ENCODE results near the gene TMEM156. TPM values are rescaled to one million over a fixed set of nuclear protein-coding genes. Genes with fewer than 3 reads are reported as not detected.
"Not testable (repeated sequence)": the region's sequence is repeated elsewhere in the genome, so short reads cannot be mapped to it uniquely, and the experiment has no call there.

TMEM156 gene
- total RNA-seq, 1 donor from 2014 or later, result 0.92 TPM

GRCh38 chr4:38993683-38994082, 38.5 kb downstream of the TMEM156 start:
- no peak for DNase-seq (ENCODE audit: low read depth, low spot score)

DNA sequence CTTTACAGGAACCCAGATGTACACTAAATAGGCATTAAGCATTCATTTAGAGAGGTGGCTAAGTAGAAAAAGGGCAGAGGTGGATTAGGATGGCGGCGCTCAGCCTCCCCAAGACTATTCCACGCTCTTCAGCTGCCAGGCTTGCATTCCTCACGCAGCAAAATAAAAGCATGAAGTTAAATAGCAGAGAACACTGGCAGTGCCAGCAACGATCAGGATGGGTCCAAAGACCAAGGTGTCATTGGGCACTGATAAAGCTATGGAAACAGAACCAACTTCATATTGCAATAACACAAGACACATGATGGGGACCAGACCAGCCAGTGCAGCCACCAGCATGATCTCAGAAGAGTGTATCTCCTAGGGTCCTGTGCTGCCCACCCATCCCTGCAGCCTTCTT, 42.0 kb downstream of the TMEM156 start:
- no peak for DNase-seq (ENCODE audit: low read depth, low spot score)

DNA sequence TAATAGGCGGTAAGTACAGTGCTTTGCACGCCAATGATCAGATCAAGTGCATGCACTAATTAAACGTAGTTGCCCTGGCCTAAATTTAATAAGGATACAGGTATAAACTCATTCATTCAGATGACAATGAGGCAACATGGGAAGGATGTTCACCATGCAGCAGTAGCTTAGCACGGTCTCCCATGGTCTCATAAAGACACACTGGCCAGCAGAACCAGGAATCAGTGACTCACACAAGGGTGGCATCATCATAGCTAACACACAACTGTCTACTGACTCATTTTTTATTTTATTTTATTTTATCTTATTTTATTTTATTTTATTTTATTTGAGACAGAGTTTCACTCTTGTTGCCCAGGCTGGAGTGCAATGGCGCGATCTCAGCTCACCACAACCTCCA, 42.7 kb downstream of the TMEM156 start:
- DNase-seq (ENCODE audit: low read depth, low spot score), result no peak

- DNase-seq (ENCODE audit: low read depth, low spot score), result not testable (repeated sequence)
Observed at GRCh38 chr4:38988353-38988752, 43.9 kb downstream of the TMEM156 start.

GRCh38 chr4:38987491-38987890, 44.7 kb downstream of the TMEM156 start:
- no peak for DNase-seq (ENCODE audit: low read depth, low spot score)

DNA sequence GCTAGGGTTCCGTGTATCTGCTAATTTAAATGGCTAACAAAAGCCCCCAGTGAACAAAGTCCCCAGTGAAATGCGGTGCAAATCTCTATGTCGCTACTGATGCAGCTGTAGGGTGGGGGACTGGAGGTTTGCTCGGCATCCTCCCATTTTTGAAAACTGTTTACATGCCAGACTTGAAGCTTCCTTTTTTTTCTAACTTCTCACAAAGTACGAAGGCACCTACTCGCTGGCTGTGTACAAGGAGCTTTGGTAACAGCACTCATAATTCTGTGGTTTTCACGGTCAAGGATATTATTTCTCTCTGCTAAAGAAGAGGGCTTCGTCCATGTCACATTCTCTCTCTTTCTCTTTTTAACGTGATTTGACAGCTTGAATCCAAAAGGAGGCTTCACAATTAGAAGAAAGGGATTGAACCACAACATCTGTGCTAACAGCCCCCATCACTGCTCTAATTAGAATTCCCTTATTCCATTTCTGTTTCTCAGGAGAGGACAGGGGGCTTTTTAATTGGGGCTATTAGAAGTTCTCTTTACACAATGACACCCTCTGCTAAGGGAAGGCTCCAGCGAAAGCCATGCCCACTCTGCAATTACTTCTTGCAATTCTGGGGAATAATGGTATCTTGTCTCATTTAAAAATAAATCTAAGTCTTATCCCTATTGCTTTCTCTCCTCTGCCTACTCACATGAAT, 46.7 kb downstream of the TMEM156 start:
- DNase-seq (ENCODE audit: low read depth, low spot score), result no peak

DNA sequence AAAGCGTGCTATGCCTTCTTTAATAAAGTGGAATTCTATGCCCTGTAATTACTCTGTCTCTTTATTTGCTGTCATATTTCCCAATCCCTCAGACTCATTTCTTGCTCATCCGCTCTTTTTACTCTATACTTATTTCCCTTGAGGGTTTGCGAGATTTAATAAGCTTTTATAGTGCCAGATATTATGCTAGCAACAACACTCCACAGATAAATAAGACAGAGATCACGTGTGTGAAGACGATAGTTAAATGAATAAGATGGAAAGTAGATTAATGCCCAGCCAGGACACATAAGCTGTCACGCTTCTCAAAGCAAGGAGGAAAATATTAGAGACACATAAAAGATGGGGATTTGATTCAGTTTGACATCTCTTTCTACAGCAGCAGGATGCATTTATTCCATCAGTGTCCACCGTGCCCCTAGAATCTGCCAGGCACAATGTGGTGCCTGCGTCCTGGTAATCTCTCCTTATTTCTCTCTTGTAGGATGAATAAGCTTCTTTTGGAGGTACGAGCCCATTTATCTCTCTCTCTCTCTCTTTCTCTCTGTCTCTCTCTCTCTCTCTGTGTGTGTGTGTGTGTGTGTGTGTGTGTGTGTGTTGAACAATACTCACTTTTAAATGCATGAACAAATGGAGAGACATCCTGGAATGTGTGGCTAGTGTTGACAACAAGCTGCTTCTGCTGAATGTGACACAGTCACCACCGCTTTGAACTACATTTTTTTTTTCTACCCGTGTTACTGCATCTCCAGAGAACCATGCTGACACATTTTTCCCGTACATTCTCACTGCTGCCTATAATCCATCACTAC, 48.2 kb downstream of the TMEM156 start:
- no peak for DNase-seq (ENCODE audit: low read depth, low spot score)

DNA sequence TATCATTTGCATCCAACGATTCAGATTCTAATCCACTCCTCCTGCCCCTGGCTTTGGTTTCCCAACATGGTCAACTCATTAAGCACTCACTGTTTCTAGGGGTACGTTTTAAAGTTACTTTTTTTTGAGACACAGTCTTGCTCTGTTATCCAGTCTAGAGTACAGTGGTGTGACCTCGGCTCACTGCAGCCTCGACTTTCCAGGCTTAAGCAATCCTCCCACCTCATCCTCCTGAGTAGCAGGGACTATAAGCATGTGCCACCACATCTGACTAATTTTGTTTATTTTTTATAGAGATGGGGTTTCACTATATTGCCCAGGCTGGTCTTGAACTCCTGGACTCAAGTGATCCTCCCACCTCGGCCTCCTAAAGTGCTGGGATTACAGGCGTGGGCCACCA, 48.9 kb downstream of the TMEM156 start:
- DNase-seq (ENCODE audit: low read depth, low spot score), result no peak

GRCh38 chr4:38982361-38983095, 49.7 kb downstream of the TMEM156 start:
- no peak for DNase-seq (ENCODE audit: low read depth, low spot score)

GRCh38 chr4:38980903-38981676, 51.1 kb downstream of the TMEM156 start:
- peak; percentile 17 for DNase-seq (ENCODE audit: low read depth, low spot score)

GRCh38 chr4:38979511-38980230, 52.5 kb downstream of the TMEM156 start:
- no peak for DNase-seq (ENCODE audit: low read depth, low spot score)

- no peak for DNase-seq (ENCODE audit: low read depth, low spot score)
Observed at GRCh38 chr4:38979081-38979480, 53.1 kb downstream of the TMEM156 start.

GRCh38 chr4:38976308-38976707, 55.9 kb downstream of the TMEM156 start:
- DNase-seq (ENCODE audit: low read depth, low spot score), result no peak

DNA sequence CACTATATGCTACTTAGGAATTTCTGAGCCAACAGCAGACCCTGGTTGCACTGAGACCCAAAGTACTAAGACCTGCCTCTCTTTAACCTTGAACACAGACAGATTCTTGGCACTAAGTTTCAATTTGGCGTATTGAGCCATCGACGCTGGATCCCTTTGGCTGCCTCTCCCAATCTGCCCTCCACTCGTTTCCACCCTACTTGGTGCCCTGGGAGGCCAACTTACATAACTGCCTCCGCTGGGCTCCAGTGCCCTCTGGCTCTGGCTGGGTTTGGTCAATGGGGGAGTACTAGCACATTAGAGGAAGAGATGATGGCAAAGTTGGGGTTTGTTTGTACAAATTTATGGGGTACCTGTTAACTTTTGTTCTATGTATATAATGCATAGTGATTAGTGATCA, 63.5 kb downstream of the TMEM156 start:
- no peak for DNase-seq (ENCODE audit: low read depth, low spot score)

DNA sequence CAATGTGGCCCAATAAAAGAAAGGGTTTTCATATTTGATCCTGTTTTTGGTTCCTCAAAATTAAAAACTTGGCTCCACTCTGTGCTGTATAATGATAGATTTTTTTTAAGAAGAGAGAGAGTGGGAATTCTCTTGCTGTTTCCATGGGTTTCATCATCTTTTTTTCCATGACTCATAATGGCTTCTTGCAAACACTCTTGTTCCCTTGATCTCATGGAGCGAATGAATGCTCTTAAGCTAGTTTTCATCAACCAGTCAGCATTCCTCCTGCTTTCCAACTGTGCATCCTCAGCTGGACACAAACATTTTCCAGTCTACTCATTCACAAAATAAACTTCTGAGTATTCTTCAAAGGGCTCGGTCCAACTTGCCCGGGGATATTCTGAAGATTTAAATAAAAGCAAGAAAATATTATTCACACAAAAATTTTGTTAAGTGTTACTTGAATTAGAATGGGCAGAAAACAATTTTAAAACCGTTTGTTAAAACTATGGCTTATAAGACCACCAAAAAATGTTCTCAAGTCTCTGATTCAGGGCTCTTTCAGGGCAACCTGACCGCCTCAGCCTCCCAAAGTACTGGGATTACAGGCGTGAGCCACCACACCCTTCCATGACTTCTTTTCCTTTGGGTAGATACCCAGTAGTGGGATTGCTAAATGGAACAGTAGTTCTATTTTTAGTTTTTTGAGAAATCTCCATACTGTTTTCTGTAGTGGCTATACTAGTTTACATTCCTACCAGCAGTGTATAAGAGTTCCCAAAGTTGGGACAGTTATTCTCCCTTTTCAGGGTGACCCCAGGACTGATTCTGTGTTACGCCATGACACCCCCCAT, 64.7 kb downstream of the TMEM156 start:
- DNase-seq (ENCODE audit: low read depth, low spot score), result no peak

DNA sequence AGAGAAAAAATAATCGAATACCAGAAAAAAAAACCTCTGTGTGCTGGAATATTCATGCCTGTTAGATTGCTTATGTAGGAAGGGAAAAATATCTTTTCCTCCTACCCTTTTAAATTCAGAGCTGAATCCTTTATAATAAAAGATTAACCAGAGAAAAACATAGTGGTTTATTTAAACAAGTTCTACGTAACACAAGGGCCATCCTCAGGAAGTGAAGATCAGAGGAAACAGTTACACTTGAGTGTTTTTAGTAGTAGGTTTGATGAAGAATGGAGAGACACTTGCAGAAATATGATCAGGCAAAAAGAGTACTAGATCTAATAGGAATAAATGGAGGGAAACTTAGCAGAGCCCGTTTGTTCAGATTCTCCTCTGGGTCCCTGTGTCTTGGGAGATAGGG, 66.3 kb downstream of the TMEM156 start:
- no peak for DNase-seq (ENCODE audit: low read depth, low spot score)

DNA sequence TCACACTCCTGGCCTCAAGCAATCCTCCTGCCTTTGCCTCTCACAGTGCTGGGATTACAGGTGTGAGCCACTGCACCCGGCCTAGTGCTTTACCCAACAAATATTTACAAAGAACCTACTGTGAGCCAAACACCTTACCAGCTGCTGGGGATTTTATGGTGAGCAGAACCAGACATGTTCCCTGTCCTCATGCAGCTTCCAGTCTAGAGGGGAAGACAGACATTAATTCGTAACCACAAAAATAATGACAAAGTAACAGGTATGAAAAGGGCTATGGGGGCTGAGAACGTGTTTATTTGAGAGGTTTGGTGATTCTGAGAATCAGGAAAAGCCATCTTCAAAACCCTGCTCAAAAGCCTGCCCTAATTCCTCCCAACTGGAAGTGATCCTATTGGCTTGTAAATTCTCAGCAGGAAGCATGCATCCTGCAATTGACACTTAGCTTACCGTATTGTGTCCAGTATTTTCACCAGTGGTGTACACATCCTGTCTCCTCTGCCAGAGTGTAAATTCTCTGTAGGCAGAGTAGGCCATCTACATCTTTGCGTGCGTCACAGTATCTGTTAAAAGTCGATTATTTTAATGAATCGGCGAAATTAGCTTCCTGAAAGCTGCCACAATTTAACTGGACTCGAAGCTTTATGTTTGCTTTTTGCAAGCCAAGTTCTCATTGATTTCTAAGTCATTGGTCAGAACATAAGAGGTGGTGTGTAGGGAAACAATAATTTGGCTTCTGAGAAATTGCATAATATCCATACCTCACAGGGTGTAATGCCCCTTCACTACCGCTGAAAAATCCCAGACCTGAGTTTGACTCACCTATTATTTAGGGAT, 67.0 kb downstream of the TMEM156 start:
- no peak for DNase-seq (ENCODE audit: low read depth, low spot score)

DNA sequence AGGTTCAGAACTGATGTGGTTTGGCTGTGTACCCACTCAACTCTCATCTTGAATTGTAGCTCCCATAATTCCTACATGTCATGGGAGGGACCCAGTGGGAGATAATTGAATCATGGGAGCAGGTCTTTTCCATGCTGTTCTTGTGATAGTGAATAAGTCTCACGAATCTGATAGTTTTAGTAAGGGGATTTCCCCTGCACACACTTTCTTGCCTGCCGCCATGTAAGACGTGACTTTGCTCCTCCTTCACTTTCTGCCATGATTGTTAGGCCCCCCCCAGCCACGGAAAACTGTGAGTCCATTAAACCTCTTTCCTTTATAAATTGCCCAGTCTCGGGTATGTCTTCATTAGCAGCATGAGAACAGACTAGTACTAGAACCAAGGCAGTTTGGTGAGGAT, 73.0 kb downstream of the TMEM156 start:
- DNase-seq (ENCODE audit: low read depth, low spot score), result not testable (repeated sequence)

Measured in pulmonary artery endothelial cell (primary cell).